ENCODE data around the gene KLHL36.

Gene KLHL36

GRCh38 chr16:84611041-84611440 is 37.3 kb upstream of the KLHL36 start:
- H3K27ac ChIP-seq: no peak overlapping the region
- no peak for TF ChIP-seq CTCF (conservative IDR thresholded peaks at IDR 0.05)

- no peak overlapping the region for H3K27ac ChIP-seq
- no peak for TF ChIP-seq CTCF (conservative IDR thresholded peaks at IDR 0.05)
Observed at GRCh38 chr16:84612686-84613085, 35.6 kb upstream of the KLHL36 start.

- no peak overlapping the region for H3K27ac ChIP-seq
- TF ChIP-seq CTCF (conservative IDR thresholded peaks at IDR 0.05): no peak
Observed at GRCh38 chr16:84613408-84614072, 34.8 kb upstream of the KLHL36 start.

GRCh38 chr16:84614073-84614459 is 34.2 kb upstream of the KLHL36 start:
- no peak overlapping the region for H3K27ac ChIP-seq
- no peak for TF ChIP-seq CTCF (conservative IDR thresholded peaks at IDR 0.05)

GRCh38 chr16:84614623-84614967 is 33.7 kb upstream of the KLHL36 start:
- no peak overlapping the region for H3K27ac ChIP-seq
- TF ChIP-seq CTCF (conservative IDR thresholded peaks at IDR 0.05): no peak

GRCh38 chr16:84614968-84615813 is 33.1 kb upstream of the KLHL36 start:
- no peak for TF ChIP-seq CTCF (conservative IDR thresholded peaks at IDR 0.05)
- H3K27ac ChIP-seq: no peak overlapping the region

GRCh38 chr16:84616515-84616914 is 31.8 kb upstream of the KLHL36 start:
- TF ChIP-seq CTCF (conservative IDR thresholded peaks at IDR 0.05): no peak
- H3K27ac ChIP-seq: peak overlapping the region; percentile 57
